HUES48 (cell line): ENCODE measurements around the gene FRMD1.

Experiments used
- H3K27ac ChIP-seq: one replicate; pipeline ENCODE4 v1.7.0; 2013; ENCODE audit warnings: low read depth, low read length, inconsistent platforms
- H3K27me3 ChIP-seq: 2 replicates; pipeline ENCODE4 v1.6.1; 2013; ENCODE audit warnings: mild to moderate bottlenecking, low read length; ENCODE audit not compliant: control insufficient read depth, insufficient read depth
- H3K36me3 ChIP-seq: 2 replicates; pipeline ENCODE4 v1.6.1; 2013; ENCODE audit warnings: low read length; ENCODE audit not compliant: control insufficient read depth, insufficient read depth
- H3K4me1 ChIP-seq: 2 replicates; pipeline ENCODE4 v1.6.1; 2013; ENCODE audit warnings: mild to moderate bottlenecking, low read length; ENCODE audit not compliant: control insufficient read depth, insufficient read depth
- H3K4me3 ChIP-seq: 2 replicates; pipeline ENCODE4 v1.5.1; 2013; ENCODE audit warnings: mild to moderate bottlenecking, low read depth, low read length
- H3K9ac ChIP-seq: 2 replicates; pipeline ENCODE4 v1.6.1; 2013; ENCODE audit warnings: mild to moderate bottlenecking, low read depth, low read length, moderate library complexity
- H3K9me3 ChIP-seq: 2 replicates; pipeline ENCODE4 v1.6.1; 2013; ENCODE audit warnings: low read length; ENCODE audit not compliant: control insufficient read depth, insufficient read depth

The FRMD1 gene

GRCh38 chr6:168017629-168018028, 61.4 kb downstream of the FRMD1 start:
- Histone ChIP-seq H3K9ac (no peak overlapping the region), H3K9me3 (no peaks in the 10 kb centered on the region), H3K27ac (no peak overlapping the region)

GRCh38 chr6:168016721-168017525, 62.1 kb downstream of the FRMD1 start:
- Histone ChIP-seq H3K4me1 (peaks cover 9% of the 10 kb centered on the region; the same call in 1 of the 2 replicates), H3K36me3 (no peaks in the 10 kb centered on the region), H3K4me3 (no peak overlapping the region), H3K27me3 (no peaks in the 10 kb centered on the region), H3K9me3 (no peaks in the 10 kb centered on the region), H3K9ac (no peak overlapping the region), H3K27ac (no peak overlapping the region)

More at GRCh38 chr6:168017629-168018028, 61.4 kb downstream of the FRMD1 start:
- H3K36me3 ChIP-seq: no peaks in the 10 kb centered on the region
- H3K4me1 ChIP-seq: peaks cover 9% of the 10 kb centered on the region; the same call in 1 of the 2 replicates
- no peaks in the 10 kb centered on the region for H3K27me3 ChIP-seq
- H3K4me3 ChIP-seq: no peak overlapping the region

- no peaks in the 10 kb centered on the region for H3K36me3 ChIP-seq
- peaks cover 7% of the 10 kb centered on the region; the same call in 1 of the 2 replicates for H3K9me3 ChIP-seq
- no peak overlapping the region for H3K4me3 ChIP-seq
- H3K27me3 ChIP-seq: no peaks in the 10 kb centered on the region
- H3K27ac ChIP-seq: no peak overlapping the region
- no peak overlapping the region for H3K9ac ChIP-seq
- peaks cover 9% of the 10 kb centered on the region; the same call in 1 of the 2 replicates for H3K4me1 ChIP-seq
These were observed 62.8 kb downstream of the FRMD1 start for GRCh38 chr6:168016176-168016620.

- no peaks in the 10 kb centered on the region for H3K36me3 ChIP-seq
- no peaks in the 10 kb centered on the region for H3K27me3 ChIP-seq
- no peak overlapping the region for H3K9ac ChIP-seq
- H3K4me1 ChIP-seq: peaks cover 9% of the 10 kb centered on the region; the same call in 1 of the 2 replicates
- peaks cover 13% of the 10 kb centered on the region; the same call in 1 of the 2 replicates for H3K9me3 ChIP-seq
- H3K27ac ChIP-seq: no peak overlapping the region
- no peak overlapping the region for H3K4me3 ChIP-seq
These were observed 63.4 kb downstream of the FRMD1 start for GRCh38 chr6:168015482-168016175.

GRCh38 chr6:168015009-168015408, 64.0 kb downstream of the FRMD1 start:
- Histone ChIP-seq H3K9ac (no peak overlapping the region), H3K4me3 (no peak overlapping the region), H3K27ac (no peak overlapping the region), H3K27me3 (no peaks in the 10 kb centered on the region), H3K4me1 (peaks cover 9% of the 10 kb centered on the region; the same call in 1 of the 2 replicates), H3K9me3 (peaks cover 13% of the 10 kb centered on the region; the same call in 1 of the 2 replicates), H3K36me3 (no peaks in the 10 kb centered on the region)

GRCh38 chr6:168014428-168014827, 64.6 kb downstream of the FRMD1 start:
- H3K36me3 ChIP-seq: no peaks in the 10 kb centered on the region
- H3K27me3 ChIP-seq: no peaks in the 10 kb centered on the region
- peaks cover 13% of the 10 kb centered on the region; the same call in 1 of the 2 replicates for H3K9me3 ChIP-seq
- H3K4me3 ChIP-seq: no peak overlapping the region
- no peak overlapping the region for H3K27ac ChIP-seq
- no peak overlapping the region for H3K9ac ChIP-seq
- peaks cover 9% of the 10 kb centered on the region; the same call in 1 of the 2 replicates for H3K4me1 ChIP-seq

GRCh38 chr6:168013250-168013915, 65.6 kb downstream of the FRMD1 start:
- H3K4me3 ChIP-seq: no peak overlapping the region
- no peaks in the 10 kb centered on the region for H3K36me3 ChIP-seq
- H3K9ac ChIP-seq: no peak overlapping the region
- peaks cover 9% of the 10 kb centered on the region; the same call in 1 of the 2 replicates for H3K4me1 ChIP-seq
- H3K27ac ChIP-seq: no peak overlapping the region
- H3K9me3 ChIP-seq: peaks cover 13% of the 10 kb centered on the region; the same call in 1 of the 2 replicates
- H3K27me3 ChIP-seq: no peaks in the 10 kb centered on the region

GRCh38 chr6:168012431-168013249, 66.4 kb downstream of the FRMD1 start:
- Histone ChIP-seq H3K27me3 (no peaks in the 10 kb centered on the region), H3K9ac (no peak overlapping the region), H3K4me3 (no peak overlapping the region), H3K4me1 (peaks cover 9% of the 10 kb centered on the region; the same call in 1 of the 2 replicates), H3K9me3 (peaks cover 13% of the 10 kb centered on the region; the same call in 1 of the 2 replicates), H3K27ac (no peak overlapping the region), H3K36me3 (no peaks in the 10 kb centered on the region)

- Histone ChIP-seq H3K9me3 (peaks cover 13% of the 10 kb centered on the region; the same call in 1 of the 2 replicates), H3K27me3 (no peaks in the 10 kb centered on the region), H3K27ac (no peak overlapping the region), H3K4me3 (no peak overlapping the region), H3K4me1 (peaks cover 1% of the 10 kb centered on the region; the same call in 1 of the 2 replicates), H3K36me3 (no peaks in the 10 kb centered on the region), H3K9ac (no peak overlapping the region)
These were observed 67.7 kb downstream of the FRMD1 start for GRCh38 chr6:168011291-168011690.

GRCh38 chr6:168009331-168009730, 69.7 kb downstream of the FRMD1 start:
- Histone ChIP-seq H3K27me3 (no peaks in the 10 kb centered on the region), H3K4me1 (no peaks in the 10 kb centered on the region), H3K9me3 (peaks cover 13% of the 10 kb centered on the region; the same call in 1 of the 2 replicates), H3K36me3 (no peaks in the 10 kb centered on the region), H3K9ac (no peak overlapping the region), H3K27ac (no peak overlapping the region), H3K4me3 (no peak overlapping the region)
